NB4 (cell line): Measurements from ENCODE around the gene ADAMTS3.

Experiments used
- DNase-seq: peaks from one replicate; pipeline ENCODE4 v3.0.0; 2010; ENCODE audit warnings: low read depth
- H3K4me3 ChIP-seq: one replicate; pipeline ENCODE4 v1.5.1; 2011; ENCODE audit warnings: mild to moderate bottlenecking, low read depth, low read length, moderate library complexity
- MAX ChIP-seq: IDR thresholded peaks from 2 replicates; pipeline ENCODE4 v1.6.1; 2011; ENCODE audit warnings: low read depth, low read length
- MYC ChIP-seq: IDR thresholded peaks from 2 replicates; pipeline ENCODE4 v1.6.1; 2011; ENCODE audit warnings: low read depth, low read length
- POLR2A ChIP-seq: IDR thresholded peaks from 2 replicates; pipeline ENCODE4 v1.6.1; 2011; ENCODE audit warnings: mild to moderate bottlenecking; ENCODE audit not compliant: insufficient read length; ENCODE audit errors: extremely low read depth
- TF ChIP-seq, protein P1 (sequence below): IDR thresholded peaks from one replicate; pipeline ENCODE4 v1.5.1; 2012; ENCODE audit warnings: low read depth, low read length

ADAMTS3 gene

GRCh38 chr4:72568959-72569718 lies at the start of gene ADAMTS3:
Gene ADAMTS3 (minus strand): TSS chr4:72569221. CDS start chr4:72568762, 459 bp downstream.
- no peak within 1 kb of the TSS for H3K4me3 ChIP-seq
- TF ChIP-seq MAX = no peak
- TF ChIP-seq MYC = no peak
- no peak for TF ChIP-seq POLR2A
- TF ChIP-seq, protein P1, sequence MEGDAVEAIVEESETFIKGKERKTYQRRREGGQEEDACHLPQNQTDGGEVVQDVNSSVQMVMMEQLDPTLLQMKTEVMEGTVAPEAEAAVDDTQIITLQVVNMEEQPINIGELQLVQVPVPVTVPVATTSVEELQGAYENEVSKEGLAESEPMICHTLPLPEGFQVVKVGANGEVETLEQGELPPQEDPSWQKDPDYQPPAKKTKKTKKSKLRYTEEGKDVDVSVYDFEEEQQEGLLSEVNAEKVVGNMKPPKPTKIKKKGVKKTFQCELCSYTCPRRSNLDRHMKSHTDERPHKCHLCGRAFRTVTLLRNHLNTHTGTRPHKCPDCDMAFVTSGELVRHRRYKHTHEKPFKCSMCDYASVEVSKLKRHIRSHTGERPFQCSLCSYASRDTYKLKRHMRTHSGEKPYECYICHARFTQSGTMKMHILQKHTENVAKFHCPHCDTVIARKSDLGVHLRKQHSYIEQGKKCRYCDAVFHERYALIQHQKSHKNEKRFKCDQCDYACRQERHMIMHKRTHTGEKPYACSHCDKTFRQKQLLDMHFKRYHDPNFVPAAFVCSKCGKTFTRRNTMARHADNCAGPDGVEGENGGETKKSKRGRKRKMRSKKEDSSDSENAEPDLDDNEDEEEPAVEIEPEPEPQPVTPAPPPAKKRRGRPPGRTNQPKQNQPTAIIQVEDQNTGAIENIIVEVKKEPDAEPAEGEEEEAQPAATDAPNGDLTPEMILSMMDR = no peak
- peak; percentile 6 for DNase-seq

DNA sequence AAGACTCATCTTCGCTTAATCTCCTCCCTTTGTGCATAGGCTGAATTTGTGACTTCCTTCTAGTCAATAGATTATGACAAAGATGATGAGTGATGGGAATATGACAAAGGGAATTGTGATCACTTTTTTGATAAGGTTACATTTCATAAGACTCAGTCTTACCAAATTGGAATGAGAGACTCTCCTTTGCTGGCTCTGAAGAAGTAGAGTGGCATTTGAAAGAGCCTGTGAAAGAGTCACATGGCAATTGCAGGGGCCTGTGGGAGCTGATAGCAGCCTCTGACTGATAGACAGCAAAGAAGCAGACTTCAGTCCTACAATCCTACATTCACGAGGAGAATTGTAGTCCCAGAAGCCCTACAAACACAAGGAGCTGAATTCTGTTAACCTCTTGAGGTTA lies 44.9 kb upstream of the ADAMTS3 start:
- TF ChIP-seq MAX (no peak), POLR2A (no peak), MYC (no peak)
- H3K4me3 ChIP-seq = no peak overlapping the region
- no peak for DNase-seq

GRCh38 chr4:72606751-72607150 lies 37.7 kb upstream of the ADAMTS3 start:
- TF ChIP-seq MYC (no peak), POLR2A (no peak), MAX (no peak)
- TF ChIP-seq, protein P1 = no peak

GRCh38 chr4:72604324-72604723 lies 35.3 kb upstream of the ADAMTS3 start:
- TF ChIP-seq MAX = no peak
- TF ChIP-seq MYC = no peak
- TF ChIP-seq, protein P1 = no peak
- no peak for TF ChIP-seq POLR2A
- DNase-seq = no peak
- H3K4me3 ChIP-seq = no peak overlapping the region

More at GRCh38 chr4:72606751-72607150, 37.7 kb upstream of the ADAMTS3 start:
- no peak for DNase-seq
- H3K4me3 ChIP-seq = no peak overlapping the region

GRCh38 chr4:72602396-72603376 lies 33.7 kb upstream of the ADAMTS3 start:
- H3K4me3 ChIP-seq = no peak overlapping the region
- DNase-seq = no peak
- TF ChIP-seq POLR2A (no peak), MYC (no peak), MAX (no peak)
- TF ChIP-seq, protein P1 = no peak
